PC-9 (cell line): ENCODE results near the gene PBX1. TPM values are rescaled to one million over a fixed set of nuclear protein-coding genes. Genes with fewer than 3 reads are reported as not detected.

Experiments used
- BruUV-seq: library from RNA; stranded (reverse); fragments of 400-500 nt; replicated peaks from 2 replicates; lab custom pipeline; 2021; lab: Mats Ljungman, UMichigan
- CTCF ChIA-PET: fragments of 300-600 bp; sonication (Branson Sonifier 250); formaldehyde crosslinking; loops from one replicate; lab custom pipeline; 2022; ENCODE audit warnings: antibody characterized with exemption; lab: Charles Lee
- POLR2A ChIA-PET: fragments of 300-600 bp; sonication (Branson Sonifier 250); formaldehyde crosslinking; loops from one replicate; lab custom pipeline; 2022; ENCODE audit warnings: antibody characterized with exemption; ENCODE audit not compliant: unreplicated experiment; lab: Charles Lee
- DNase-seq, 2 experiments: peaks; one replicate each; pipeline versions ENCODE4 v3.0.0 to v3.0.0-alpha.2; 2015 to 2022; ENCODE audit warnings: mixed read lengths in 1 of 2
- H2AFZ ChIP-seq: fragments of 200-600 bp; sonication (generic); 2 replicates; pipeline ENCODE4 v1.8.1; 2017; ENCODE audit warnings: antibody characterized with exemption
- H3F3A ChIP-seq: fragments of 200-600 bp; sonication (generic); 2 replicates; pipeline ENCODE4 v1.8.1; 2017; ENCODE audit warnings: antibody characterized with exemption, mild to moderate bottlenecking, low read depth; ENCODE audit not compliant: insufficient read depth
- H3K27ac ChIP-seq: fragments of 200-600 bp; sonication (generic); 2 replicates; pipeline ENCODE4 v1.6.1; 2016; ENCODE audit warnings: mixed run types
- H3K27me3 ChIP-seq: fragments of 200-600 bp; sonication (generic); 2 replicates; pipeline ENCODE4 v1.6.1; 2016; ENCODE audit warnings: low read depth, mixed run types; ENCODE audit not compliant: insufficient read depth
- H3K36me3 ChIP-seq: fragments of 200-600 bp; sonication (generic); 2 replicates; pipeline ENCODE4 v1.6.1; 2016; ENCODE audit warnings: low read depth, mixed run types
- H3K4me1 ChIP-seq: fragments of 200-600 bp; sonication (generic); replicated peaks from 2 replicates; pipeline ENCODE4 v1.6.1; 2016; ENCODE audit warnings: mixed run types; ENCODE audit not compliant: insufficient read depth
- H3K4me2 ChIP-seq: fragments of 200-600 bp; sonication (generic); 2 replicates; pipeline ENCODE4 v1.6.1; 2017; ENCODE audit warnings: mixed run types
- H3K4me3 ChIP-seq: fragments of 200-600 bp; sonication (generic); 2 replicates; pipeline ENCODE4 v1.6.1; 2016; ENCODE audit warnings: mixed run types
- H3K79me2 ChIP-seq: fragments of 200-600 bp; sonication (generic); 2 replicates; pipeline ENCODE4 v1.6.1; 2017; ENCODE audit warnings: low read depth, mixed run types
- H3K9me2 ChIP-seq: fragments of 200-600 bp; sonication (generic); 2 replicates; pipeline ENCODE4 v1.8.1; 2017; ENCODE audit warnings: mild to moderate bottlenecking; ENCODE audit not compliant: insufficient read depth
- H3K9me3 ChIP-seq: fragments of 200-600 bp; sonication (generic); 2 replicates; pipeline ENCODE4 v1.8.1; 2016; ENCODE audit warnings: low read depth; ENCODE audit not compliant: insufficient read depth
- H4K20me1 ChIP-seq: fragments of 200-600 bp; sonication (generic); 2 replicates; pipeline ENCODE4 v1.8.1; 2017; ENCODE audit not compliant: insufficient read depth
- CTCF ChIP-seq: fragments of 200-600 bp; sonication (generic); conservative IDR thresholded peaks from 2 replicates; pipeline ENCODE4 v1.6.1; 2017; ENCODE audit warnings: mixed run types, antibody characterized with exemption, mild to moderate bottlenecking, moderate library complexity
- EZH2 ChIP-seq: fragments of 200-600 bp; sonication (generic); IDR thresholded peaks from 2 replicates; pipeline ENCODE4 v1.8.0; 2017; ENCODE audit warnings: antibody characterized with exemption, low read depth
- intact Hi-C: fragments of 100-400 bp; cut with micrococcal nuclease; formaldehyde crosslinking; loops from one replicate; pipeline ENCODE4 v1.10.0; 2022; ENCODE audit not compliant: unreplicated experiment
- total RNA-seq: library from RNA; stranded (reverse); gene quantifications from 2 replicates; pipeline ENCODE4 v1.2.3, GENCODE V29; 2021

Gene PBX1
- total RNA-seq, 1 experiment from 2014 or later, result 57.7 TPM

- no peak for DNase-seq
- no TSS peak for BruUV-seq
- no peaks in the 10 kb centered on the region for H3K27me3 ChIP-seq
- no peak overlapping the region for H3K4me3 ChIP-seq
- no peaks in the 10 kb centered on the region for H3K9me3 ChIP-seq
- no peaks in the 10 kb centered on the region for H3K4me1 ChIP-seq
- no peak overlapping the region for H2AFZ ChIP-seq
- CTCF ChIA-PET, result no interaction called here
- intact Hi-C loops, result no loop called here
- H3K27ac ChIP-seq, result no peak overlapping the region
- no peaks in the 10 kb centered on the region; the same call in 1 of the 2 replicates for H3K79me2 ChIP-seq
- no peaks in the 10 kb centered on the region for H3K9me2 ChIP-seq
- TF ChIP-seq EZH2 (no peak), CTCF (no peak)
- POLR2A ChIA-PET, result no interaction called here
- no peaks in the 10 kb centered on the region; the same call in 1 of the 2 replicates for H3K36me3 ChIP-seq
- H4K20me1 ChIP-seq, result no peaks in the 10 kb centered on the region
- no peaks in the 10 kb centered on the region for H3F3A ChIP-seq
- H3K4me2 ChIP-seq, result no peak overlapping the region
These were observed 134.8 kb downstream of the PBX1 start for GRCh38 chr1:164693564-164694359.

GRCh38 chr1:164694505-164694904, 135.5 kb downstream of the PBX1 start:
- H3K4me2 ChIP-seq, result no peak overlapping the region
- no TSS peak for BruUV-seq
- no peaks in the 10 kb centered on the region for H3K9me2 ChIP-seq
- no peaks in the 10 kb centered on the region; the same call in 1 of the 2 replicates for H3K36me3 ChIP-seq
- intact Hi-C loops, result no loop called here
- H2AFZ ChIP-seq, result no peak overlapping the region
- ChIA-PET POLR2A (no interaction called here), CTCF (no interaction called here)
- no peak overlapping the region for H3K4me3 ChIP-seq
- H3K79me2 ChIP-seq, result no peaks in the 10 kb centered on the region; the same call in 1 of the 2 replicates
- H3K9me3 ChIP-seq, result no peaks in the 10 kb centered on the region
- DNase-seq, result no peak
- H3F3A ChIP-seq, result no peaks in the 10 kb centered on the region
- no peak overlapping the region for H3K27ac ChIP-seq
- TF ChIP-seq CTCF, result no peak
- no peak for TF ChIP-seq EZH2
- H3K4me1 ChIP-seq, result no peaks in the 10 kb centered on the region
- no peaks in the 10 kb centered on the region for H3K27me3 ChIP-seq
- H4K20me1 ChIP-seq, result no peaks in the 10 kb centered on the region

GRCh38 chr1:164695956-164696665, 137.1 kb downstream of the PBX1 start:
- H3K36me3 ChIP-seq, result no peaks in the 10 kb centered on the region; the same call in 1 of the 2 replicates
- TF ChIP-seq EZH2 (no peak), CTCF (no peak)
- no peaks in the 10 kb centered on the region for H4K20me1 ChIP-seq
- no peaks in the 10 kb centered on the region for H3F3A ChIP-seq
- no peak overlapping the region for H3K27ac ChIP-seq
- no peak overlapping the region for H2AFZ ChIP-seq
- BruUV-seq, result no TSS peak
- intact Hi-C loops, result no loop called here
- no peaks in the 10 kb centered on the region; the same call in 1 of the 2 replicates for H3K79me2 ChIP-seq
- ChIA-PET CTCF (no interaction called here), POLR2A (interaction anchor here (0.6 kb wide), 1 partner anchor 209 kb away, joined by 5 read pairs; no protein-coding TSS in a partner anchor)
- DNase-seq, result no peak
- H3K27me3 ChIP-seq, result no peaks in the 10 kb centered on the region
- no peak overlapping the region for H3K4me2 ChIP-seq
- H3K4me3 ChIP-seq, result no peak overlapping the region
- H3K9me3 ChIP-seq, result no peaks in the 10 kb centered on the region
- H3K9me2 ChIP-seq, result no peaks in the 10 kb centered on the region
- peaks cover 4% of the 10 kb centered on the region; the same call in 1 of the 2 replicates for H3K4me1 ChIP-seq
